Measurements from ENCODE around the gene MTERF4. TPM values are rescaled to one million over a fixed set of nuclear protein-coding genes. Genes with fewer than 3 reads are reported as not detected.

The MTERF4 gene
- total and polyA plus RNA-seq, 10 of the 15 experiments (the other 5 are each of a cell fraction or from before 2014, with no cell fraction given): 36.7 to 69.1 (median 45.5) TPM

DNA sequence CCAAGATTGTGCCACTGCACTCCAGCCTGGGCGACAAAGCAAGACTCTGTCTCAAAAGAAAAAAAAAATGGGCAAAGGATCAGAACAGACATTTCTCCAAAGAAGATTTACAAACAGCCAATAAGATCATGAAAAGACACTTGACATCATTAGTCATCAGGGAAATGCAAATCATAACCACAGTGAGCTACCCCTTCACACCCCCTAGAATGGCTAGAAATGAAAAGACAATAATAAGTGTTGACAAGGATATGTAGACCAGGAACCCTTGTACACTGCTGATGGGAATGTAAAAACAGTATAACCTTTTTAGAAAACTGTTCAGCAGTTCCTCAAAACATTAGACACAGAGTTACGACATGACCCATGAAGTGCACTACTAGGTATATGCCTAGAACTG is 18.4 kb upstream of the MTERF4 start (continued):
- TF ChIP-seq, protein P1, sequence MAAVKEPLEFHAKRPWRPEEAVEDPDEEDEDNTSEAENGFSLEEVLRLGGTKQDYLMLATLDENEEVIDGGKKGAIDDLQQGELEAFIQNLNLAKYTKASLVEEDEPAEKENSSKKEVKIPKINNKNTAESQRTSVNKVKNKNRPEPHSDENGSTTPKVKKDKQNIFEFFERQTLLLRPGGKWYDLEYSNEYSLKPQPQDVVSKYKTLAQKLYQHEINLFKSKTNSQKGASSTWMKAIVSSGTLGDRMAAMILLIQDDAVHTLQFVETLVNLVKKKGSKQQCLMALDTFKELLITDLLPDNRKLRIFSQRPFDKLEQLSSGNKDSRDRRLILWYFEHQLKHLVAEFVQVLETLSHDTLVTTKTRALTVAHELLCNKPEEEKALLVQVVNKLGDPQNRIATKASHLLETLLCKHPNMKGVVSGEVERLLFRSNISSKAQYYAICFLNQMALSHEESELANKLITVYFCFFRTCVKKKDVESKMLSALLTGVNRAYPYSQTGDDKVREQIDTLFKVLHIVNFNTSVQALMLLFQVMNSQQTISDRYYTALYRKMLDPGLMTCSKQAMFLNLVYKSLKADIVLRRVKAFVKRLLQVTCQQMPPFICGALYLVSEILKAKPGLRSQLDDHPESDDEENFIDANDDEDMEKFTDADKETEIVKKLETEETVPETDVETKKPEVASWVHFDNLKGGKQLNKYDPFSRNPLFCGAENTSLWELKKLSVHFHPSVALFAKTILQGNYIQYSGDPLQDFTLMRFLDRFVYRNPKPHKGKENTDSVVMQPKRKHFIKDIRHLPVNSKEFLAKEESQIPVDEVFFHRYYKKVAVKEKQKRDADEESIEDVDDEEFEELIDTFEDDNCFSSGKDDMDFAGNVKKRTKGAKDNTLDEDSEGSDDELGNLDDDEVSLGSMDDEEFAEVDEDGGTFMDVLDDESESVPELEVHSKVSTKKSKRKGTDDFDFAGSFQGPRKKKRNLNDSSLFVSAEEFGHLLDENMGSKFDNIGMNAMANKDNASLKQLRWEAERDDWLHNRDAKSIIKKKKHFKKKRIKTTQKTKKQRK (IDR thresholded peaks at IDR 0.05; ENCODE audit: low read depth, low read length): no peak
- no peak for TF ChIP-seq HDGF (IDR thresholded peaks at IDR 0.05)
- TF ChIP-seq WRNIP1 (IDR thresholded peaks at IDR 0.05; ENCODE audit: borderline replicate concordance, low read depth, low read length): no peak
- TF ChIP-seq IKZF1 (conservative IDR thresholded peaks at IDR 0.05): no peak
- no peak for TF ChIP-seq HCFC1 (IDR thresholded peaks at IDR 0.05; ENCODE audit: low read length)
- no peak for TF ChIP-seq SIX5 (IDR thresholded peaks at IDR 0.05; ENCODE audit: low read depth, low read length, severe bottlenecking)
- TF ChIP-seq, protein P2, sequence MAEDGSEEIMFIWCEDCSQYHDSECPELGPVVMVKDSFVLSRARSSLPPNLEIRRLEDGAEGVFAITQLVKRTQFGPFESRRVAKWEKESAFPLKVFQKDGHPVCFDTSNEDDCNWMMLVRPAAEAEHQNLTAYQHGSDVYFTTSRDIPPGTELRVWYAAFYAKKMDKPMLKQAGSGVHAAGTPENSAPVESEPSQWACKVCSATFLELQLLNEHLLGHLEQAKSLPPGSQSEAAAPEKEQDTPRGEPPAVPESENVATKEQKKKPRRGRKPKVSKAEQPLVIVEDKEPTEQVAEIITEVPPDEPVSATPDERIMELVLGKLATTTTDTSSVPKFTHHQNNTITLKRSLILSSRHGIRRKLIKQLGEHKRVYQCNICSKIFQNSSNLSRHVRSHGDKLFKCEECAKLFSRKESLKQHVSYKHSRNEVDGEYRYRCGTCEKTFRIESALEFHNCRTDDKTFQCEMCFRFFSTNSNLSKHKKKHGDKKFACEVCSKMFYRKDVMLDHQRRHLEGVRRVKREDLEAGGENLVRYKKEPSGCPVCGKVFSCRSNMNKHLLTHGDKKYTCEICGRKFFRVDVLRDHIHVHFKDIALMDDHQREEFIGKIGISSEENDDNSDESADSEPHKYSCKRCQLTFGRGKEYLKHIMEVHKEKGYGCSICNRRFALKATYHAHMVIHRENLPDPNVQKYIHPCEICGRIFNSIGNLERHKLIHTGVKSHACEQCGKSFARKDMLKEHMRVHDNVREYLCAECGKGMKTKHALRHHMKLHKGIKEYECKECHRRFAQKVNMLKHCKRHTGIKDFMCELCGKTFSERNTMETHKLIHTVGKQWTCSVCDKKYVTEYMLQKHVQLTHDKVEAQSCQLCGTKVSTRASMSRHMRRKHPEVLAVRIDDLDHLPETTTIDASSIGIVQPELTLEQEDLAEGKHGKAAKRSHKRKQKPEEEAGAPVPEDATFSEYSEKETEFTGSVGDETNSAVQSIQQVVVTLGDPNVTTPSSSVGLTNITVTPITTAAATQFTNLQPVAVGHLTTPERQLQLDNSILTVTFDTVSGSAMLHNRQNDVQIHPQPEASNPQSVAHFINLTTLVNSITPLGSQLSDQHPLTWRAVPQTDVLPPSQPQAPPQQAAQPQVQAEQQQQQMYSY (CRISPR knock-in tag; IDR thresholded peaks at IDR 0.05): no peak
